ENCODE measurements around the gene PI4K2B.

GRCh38 chr4:25223802-25224375 is 9.9 kb upstream of the PI4K2B start:
- TF ChIP-seq YY1 (IDR thresholded peaks at IDR 0.05; ENCODE audit: extremely low read depth, insufficient replicate concordance, low read depth, low read length), result peak; percentile 75
- TF ChIP-seq POLR2A (IDR thresholded peaks at IDR 0.05; ENCODE audit: borderline replicate concordance, extremely low read depth, insufficient read depth, insufficient read length), result no peak
- TF ChIP-seq, protein P1, sequence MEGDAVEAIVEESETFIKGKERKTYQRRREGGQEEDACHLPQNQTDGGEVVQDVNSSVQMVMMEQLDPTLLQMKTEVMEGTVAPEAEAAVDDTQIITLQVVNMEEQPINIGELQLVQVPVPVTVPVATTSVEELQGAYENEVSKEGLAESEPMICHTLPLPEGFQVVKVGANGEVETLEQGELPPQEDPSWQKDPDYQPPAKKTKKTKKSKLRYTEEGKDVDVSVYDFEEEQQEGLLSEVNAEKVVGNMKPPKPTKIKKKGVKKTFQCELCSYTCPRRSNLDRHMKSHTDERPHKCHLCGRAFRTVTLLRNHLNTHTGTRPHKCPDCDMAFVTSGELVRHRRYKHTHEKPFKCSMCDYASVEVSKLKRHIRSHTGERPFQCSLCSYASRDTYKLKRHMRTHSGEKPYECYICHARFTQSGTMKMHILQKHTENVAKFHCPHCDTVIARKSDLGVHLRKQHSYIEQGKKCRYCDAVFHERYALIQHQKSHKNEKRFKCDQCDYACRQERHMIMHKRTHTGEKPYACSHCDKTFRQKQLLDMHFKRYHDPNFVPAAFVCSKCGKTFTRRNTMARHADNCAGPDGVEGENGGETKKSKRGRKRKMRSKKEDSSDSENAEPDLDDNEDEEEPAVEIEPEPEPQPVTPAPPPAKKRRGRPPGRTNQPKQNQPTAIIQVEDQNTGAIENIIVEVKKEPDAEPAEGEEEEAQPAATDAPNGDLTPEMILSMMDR (IDR thresholded peaks at IDR 0.05 in 2 of 3, conservative IDR thresholded peaks at IDR 0.05 in 1 of 3; ENCODE audit: borderline replicate concordance in 1 of 3, insufficient read depth in 1 of 3, low read depth in 2 of 3, low read length in 2 of 3), result no peak
